HuH-7.5 (cell line): ENCODE results near the gene C22orf31.
A peak's percentile ranks its signal among the peaks of the same experiment; 100 is the strongest.

ENCODE experiments used
- DNase-seq: peaks from one replicate; pipeline ENCODE4 v3.0.0; 2011; ENCODE audit warnings: low spot score

Gene C22orf31

DNA sequence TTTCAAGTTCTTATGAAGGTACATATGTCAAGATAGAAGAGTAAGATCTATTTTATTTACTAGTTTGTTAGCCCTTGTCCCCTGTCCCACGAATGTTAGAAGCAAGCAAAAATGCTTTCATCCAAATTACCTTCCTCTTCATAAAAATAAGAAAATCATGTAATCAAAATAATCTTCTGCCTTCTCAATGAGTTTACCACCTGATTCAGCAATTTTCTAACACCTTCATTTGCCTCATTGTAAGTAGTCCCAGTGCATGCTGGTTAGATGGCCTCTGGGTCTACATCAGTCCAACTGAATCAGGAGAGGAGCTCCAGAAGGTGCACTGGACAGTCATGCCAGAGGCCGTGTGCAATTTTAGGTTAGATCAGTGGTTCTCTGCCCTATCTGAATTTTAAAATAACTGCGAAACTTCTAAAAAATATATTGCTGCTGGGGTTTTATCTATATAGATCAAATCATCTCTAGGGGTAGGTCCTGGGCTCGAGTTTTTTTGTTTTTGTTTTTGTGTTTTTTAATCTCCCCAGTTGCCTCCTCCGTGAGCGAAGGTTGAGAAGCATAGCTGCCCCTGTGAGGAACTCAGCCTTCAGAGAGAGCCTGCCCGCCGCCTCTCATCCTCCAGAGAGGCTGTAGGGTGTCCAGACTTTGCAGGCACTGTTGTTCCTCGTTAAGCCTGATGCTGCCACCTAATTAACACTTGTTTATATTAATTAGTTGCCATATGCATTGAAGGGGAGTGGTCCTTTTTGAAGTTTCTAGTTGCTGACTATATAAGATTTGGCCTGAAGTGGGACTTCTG, 32.2 kb downstream of the C22orf31 start:
- DNase-seq = no peak

DNA sequence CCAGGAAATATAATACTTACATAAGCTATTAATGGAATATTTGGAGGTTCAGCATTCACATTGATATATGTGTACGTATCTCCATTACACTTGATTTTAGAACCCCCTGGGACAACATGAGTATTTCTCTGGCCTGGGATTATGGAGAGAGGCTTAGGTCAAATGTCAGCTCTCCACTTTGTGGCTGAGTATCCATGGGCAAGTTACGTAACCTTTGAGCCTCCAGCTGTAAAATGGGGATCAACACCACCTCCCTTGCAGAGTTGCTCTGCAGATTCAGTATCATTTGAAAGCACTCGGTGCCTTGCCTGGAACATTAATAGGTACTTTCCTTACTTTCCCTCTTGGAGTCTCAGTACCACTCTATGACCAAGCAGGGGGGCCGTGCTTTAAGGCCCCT, 33.2 kb downstream of the C22orf31 start:
- peak; percentile 46 for DNase-seq

DNA sequence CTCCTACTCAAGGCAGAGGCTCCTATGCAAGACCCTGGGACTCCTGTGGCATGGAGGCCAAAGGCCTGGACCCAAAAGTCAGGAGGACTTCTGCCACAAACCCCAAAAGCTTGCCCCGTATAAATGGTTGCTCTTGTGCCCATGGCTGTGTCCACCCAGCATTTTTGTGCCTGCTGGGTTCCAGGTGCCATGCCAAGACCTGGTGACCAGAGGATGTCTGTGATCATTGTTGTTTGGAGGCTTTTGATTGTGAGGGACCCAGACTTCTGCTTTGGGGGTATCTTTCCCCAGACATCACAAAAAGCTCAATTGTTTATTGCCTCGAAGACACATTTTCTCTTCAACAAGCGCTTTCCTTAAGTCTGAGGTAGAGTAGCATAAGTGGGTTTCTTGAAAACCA, 35.1 kb downstream of the C22orf31 start:
- no peak for DNase-seq

DNA sequence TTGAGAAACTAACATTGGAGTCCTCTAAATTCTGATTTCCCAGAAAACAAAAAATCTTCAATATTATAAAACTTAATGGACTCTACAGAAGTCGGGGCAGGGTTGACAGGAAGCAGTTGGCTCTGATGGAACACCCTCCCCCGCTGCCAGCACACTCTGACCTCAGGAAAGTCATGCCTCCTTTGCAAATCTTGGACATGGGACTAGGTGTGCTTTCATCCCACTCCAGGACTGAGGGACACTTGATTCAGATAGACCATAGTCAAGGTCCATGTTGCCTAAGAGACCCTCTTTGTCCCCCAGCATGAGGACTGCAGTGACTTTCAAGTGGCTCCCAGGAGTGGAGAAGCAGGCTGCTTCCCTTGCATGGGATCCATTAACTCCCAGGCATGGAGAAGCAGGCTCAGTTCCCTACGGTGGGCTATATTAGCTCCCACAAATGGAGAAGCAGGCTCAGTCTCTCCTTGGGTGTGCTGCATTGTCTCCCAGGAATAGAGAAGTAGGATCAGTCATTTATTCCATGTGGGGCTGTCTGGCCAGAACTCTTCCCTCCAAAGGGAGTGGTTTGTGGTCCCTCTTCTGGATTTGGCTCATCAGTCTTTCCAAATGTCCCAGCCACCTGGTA, 38.3 kb downstream of the C22orf31 start:
- DNase-seq = no peak

DNA sequence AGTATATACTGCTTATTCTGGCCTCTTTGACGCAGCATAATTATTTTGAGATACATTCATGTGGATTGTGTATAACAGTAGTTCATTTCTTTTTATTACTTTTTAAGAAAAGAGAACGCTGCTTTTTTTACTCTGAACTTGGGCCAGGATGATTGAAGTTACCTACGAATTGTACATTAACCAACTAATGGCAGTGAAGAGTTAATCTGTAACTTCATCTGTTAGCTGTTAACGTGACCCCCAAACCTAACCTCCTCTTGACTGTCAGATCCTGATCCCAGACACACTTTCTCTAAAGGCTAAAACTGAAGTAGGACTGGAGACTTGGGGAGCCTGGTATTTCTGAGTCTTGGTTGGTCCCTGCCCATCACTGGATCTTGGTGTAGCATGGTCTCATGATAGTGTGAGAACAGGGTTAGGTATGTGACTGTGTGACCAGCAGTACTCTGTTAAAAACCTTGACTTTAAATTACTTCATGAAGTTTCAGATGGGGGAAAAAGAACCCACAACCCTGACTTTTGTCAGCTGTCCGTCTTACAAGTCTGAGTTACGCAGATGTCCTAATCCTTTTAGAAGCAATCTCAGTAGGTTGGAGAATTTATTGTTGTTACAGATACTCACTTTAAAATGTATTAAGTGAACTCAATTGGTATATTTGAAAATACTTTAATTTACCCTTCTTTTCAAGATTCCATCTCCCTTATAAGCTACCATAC, 39.4 kb downstream of the C22orf31 start:
- DNase-seq = peak; percentile 48

DNA sequence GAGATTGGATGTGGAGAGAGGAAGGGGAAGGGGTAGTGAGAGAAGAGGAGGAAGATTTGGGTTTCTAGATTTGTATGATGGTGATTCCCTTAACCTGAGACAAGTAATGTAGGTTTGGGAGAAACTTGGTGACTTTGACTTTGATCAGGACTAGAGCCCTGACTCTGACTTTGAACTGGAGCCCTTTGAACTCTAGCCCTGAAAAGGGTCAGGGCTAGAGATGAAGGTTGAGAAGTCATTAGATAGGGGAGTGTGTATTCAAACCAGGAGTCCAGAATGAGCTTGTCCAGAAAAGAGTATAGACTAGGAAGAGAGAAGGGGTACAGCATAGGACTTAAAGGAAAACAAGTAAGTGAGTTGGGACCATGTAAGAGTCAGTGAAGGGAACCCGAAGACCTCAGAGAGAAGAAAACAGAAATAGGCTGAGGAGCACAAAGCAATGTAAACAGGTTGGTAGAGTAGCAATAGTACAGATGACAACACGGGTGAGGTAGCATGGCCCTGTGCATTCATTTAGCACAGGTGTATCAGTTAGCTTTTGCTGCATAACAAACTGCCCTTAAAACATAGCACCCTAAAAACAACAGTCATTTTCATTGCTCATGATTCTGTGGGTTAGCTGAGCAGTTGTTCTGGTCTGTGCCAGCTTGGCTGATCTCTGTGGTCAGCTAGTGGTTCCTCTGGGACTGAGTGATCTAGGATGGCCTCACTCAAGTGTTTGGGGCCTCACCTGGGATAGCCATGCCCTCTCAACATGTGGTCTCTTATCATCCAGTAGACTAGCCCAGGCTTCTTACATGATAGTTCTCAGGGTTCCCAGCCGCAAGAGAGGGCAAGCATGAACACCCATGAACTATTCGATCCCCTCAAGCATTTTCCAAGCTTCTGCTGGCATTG, 43.1 kb downstream of the C22orf31 start:
- no peak for DNase-seq

DNA sequence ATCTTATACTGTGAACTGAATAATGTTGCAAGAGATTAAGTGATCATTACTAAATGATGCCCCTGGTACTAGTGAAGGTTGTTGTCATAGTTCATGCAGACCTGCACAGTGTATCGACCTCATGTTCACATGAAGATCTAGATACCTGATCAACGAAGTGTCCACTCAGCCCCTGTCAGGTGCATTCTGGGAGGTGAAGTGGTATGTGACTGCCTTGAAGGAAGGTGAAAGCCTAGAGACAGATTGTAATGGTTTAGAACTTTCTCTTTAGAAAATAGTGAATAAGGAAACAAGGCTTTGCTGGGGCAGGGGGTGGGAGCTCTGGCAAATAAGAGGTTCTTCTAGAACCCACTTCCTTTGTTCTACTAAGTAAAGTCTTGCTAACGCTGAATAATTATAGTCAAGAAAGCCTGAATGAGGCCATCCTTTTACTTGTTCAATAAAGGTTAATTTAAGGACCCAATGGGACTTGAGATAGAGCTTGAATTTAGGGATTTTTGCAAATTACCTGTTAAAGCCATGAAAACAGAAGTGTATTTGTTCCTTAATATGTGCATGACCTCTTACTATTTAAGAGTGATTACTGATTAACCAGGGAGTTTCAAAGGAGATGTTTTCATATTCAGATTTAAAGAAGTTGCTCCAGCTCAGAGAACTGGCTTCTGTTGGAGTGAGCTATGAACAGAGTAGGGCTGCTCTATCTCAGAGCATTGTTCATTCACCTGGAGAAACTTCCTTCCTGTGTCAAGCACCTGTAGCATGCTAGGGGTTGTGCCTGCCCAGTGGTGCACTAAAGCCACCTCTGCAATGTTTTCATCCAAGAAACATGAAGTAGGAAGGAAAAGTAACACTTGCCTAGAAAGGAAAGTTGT, 45.3 kb downstream of the C22orf31 start:
- DNase-seq = no peak

DNA sequence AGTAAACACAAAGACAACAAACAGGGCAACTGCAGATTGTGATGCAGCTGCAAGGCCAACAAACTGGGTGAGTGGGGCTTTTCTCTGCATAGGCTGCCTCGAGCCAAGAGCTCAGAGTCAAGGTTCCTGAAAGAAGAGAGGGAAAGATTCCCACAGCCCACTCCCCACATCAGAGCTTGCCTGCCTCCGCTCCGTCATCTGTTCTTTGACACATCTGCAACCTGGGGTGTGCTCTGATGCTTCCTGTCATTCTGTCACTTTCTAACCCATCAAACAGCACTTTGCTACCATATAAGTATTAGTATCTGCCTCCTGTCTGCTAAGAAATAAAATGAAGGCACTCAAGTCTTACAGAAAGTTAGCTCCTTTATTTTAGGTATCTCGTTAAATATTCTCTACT, 46.9 kb downstream of the C22orf31 start:
- no peak for DNase-seq

DNA sequence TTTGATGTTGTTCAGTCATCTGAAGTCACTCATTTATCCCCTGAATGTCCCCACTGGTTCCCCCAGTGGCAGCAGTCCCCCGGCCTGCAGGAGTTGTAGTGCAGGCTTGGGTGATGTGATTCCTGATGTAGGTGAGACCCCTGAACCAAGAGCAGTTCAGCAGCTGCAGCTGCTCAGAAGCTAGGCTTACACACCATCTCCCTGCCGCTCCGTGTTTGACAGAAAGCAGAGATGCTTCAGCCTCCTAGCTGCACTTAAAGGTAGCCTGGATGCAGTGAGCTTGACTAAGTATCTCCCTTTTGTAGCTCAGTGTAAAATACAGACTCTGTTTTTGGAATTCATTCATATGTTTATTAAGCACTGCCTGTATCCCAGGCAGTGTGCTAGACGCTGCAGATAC, 47.3 kb downstream of the C22orf31 start:
- DNase-seq = no peak

DNA sequence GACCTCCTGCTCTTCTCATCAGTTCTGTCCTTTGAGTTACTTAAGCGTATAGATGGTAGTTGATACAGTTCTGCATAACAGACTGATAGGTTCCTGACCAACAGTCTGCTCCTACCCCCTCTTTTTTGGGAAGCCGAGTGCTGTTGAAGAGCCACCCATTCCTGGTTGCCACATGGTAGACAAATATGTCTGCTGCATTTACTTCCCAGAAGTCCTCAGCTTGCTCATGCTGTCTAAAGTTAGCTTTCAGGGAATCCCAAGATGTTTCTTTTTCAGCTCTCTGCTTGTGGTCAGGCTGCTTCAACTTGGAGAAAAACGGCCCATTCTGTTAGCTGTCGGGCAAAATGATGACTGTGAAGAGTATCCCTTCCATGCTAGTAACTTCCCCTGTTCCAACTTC, 48.7 kb downstream of the C22orf31 start:
- DNase-seq = no peak

DNA sequence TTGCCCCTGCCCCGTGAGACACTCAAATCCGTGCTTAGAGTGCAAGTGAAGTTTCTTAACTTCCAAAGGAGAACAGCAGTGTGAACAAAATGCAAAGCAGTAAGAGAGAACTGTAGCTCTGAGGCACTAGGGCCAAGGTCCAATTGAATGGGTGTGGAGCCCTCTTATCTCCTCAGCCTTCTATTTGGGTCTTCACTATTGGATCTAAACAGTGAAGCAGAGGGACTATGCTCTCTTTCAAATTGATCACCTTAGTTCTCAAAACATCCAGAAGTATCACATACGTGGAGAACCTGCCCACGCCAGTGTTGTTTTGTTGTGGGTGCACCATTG, 49.6 kb downstream of the C22orf31 start:
- no peak for DNase-seq

DNA sequence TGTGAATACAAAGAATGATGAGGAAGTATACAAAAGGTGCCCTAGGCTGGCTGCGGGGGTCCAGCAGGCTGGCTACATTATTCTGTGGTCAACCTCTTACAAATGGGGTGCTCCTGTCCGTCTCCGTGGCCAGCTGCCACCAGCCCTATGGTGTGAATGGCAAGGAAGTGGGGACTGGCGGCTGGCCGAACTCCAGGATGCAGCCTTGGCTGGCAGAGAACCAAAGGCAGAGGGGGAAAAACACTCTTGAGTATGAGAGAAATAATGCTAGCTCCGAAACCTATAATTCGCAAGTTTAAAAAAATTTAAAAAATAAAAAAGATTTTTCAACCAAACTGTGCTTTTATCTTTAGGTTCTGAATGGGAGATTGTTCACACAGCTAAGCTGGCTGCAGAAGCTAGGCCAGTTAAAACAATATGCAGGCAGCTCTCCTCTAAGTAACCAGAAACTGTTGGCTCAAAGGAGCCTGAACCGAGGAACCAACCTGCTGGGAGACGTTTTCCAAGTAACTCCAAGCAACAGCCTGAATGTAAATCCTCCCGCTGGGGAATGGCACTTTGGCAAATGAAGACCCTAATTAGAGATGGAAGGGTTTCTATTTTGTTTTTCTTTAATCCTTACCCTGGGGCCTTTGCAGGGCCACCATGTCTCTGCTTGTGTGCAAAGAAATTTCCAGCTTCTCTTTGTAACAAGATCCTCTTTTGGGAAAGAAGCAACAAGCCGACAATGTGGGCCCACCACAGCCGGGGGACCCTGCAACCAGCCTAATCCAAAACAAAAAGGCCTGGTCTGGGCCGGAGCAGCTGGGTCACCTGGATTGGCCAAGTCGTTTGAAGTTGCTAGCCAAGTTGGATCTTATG, 50.2 kb downstream of the C22orf31 start:
- DNase-seq = no peak

DNA sequence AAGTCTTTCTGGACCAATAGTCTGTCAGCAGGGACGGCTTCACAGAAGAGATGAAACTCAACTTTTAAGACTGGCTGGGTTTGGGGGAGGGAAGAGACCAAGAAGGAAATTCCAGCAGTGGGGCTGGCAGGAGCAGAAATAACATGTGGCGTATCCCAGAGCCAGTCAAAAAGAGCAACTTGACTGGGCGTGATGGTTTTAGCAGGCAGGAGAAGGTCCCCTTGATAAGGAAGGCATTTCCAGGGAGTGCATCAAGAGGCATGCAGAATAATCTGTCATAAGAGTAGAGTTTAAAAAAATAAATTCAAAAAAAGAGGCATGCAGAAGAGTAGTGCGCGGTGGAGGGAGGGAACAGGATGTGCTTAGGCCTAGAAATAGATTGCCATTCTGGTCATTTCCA, 52.5 kb downstream of the C22orf31 start:
- DNase-seq = no peak
